ENCODE data around the gene TRIM13. TPM values are rescaled to one million over a fixed set of nuclear protein-coding genes. Genes with fewer than 3 reads are reported as not detected.

The TRIM13 gene
- total RNA-seq, 1 experiment from 2014 or later: 45.4 TPM

- no peak for TF ChIP-seq CTCF (conservative IDR thresholded peaks at IDR 0.05)
- H2AK5ac ChIP-seq (ENCODE audit: insufficient read length, low read length): no peak overlapping the region
- Mint-ChIP-seq H3K9me3 (peaks cover 0 to 16% of the 10 kb centered on the region in 2 experiments; a peak in 4 of 5 replicates), H3K4me1 (no peaks in the 10 kb centered on the region), H3K27ac (no peak overlapping the region), H3K27me3 (ENCODE audit: low read depth) (no peaks in the 10 kb centered on the region; the same call in 1 of the 2 replicates), H3K4me3 (no peak overlapping the region), H3K36me3 (ENCODE audit: insufficient read depth in 1 of 3, low read depth in 3 of 3) (no peaks in the 10 kb centered on the region; a peak in 1 of 7 replicates)
- H3K79me2 ChIP-seq (ENCODE audit: insufficient read depth, low read length): no peaks in the 10 kb centered on the region
- no peak overlapping the region for H3K4me2 ChIP-seq (ENCODE audit: insufficient read depth, insufficient read length, low read length)
- no peak overlapping the region for H3T11ph ChIP-seq (ENCODE audit: low read length)
- no peak for DNase-seq
- no peaks in the 10 kb centered on the region for H3K23me2 ChIP-seq (ENCODE audit: insufficient read length, low read depth, low read length, poor library complexity, severe bottlenecking)
- WGBS (ENCODE audit: extremely low coverage, insufficient read length, low lambda C conversion rate): no CpG with 5 or more reads among the region's 3 CpGs
- H3K79me1 ChIP-seq (ENCODE audit: insufficient read depth, low read depth, low read length, poor library complexity, severe bottlenecking): no peaks in the 10 kb centered on the region
- no peak overlapping the region for H3K4ac ChIP-seq (ENCODE audit: low read depth, low read length)
- no peak overlapping the region for H2BK20ac ChIP-seq (ENCODE audit: low read depth, low read length, poor library complexity, severe bottlenecking)
- no peak overlapping the region for H2BK5ac ChIP-seq (ENCODE audit: insufficient read length, low read length)
- no peak overlapping the region for H3K56ac ChIP-seq (ENCODE audit: insufficient read length, low read depth, low read length)
- no peak overlapping the region for H2AFZ ChIP-seq (ENCODE audit: low read length)
- H4K20me1 ChIP-seq (ENCODE audit: control insufficient read depth, insufficient read depth, insufficient read length): no peaks in the 10 kb centered on the region
- no peak overlapping the region for H3K27ac ChIP-seq (ENCODE audit: insufficient read length, low read depth, low read length)
- H2BK120ac ChIP-seq (ENCODE audit: low read depth, low read length, poor library complexity, severe bottlenecking): no peak overlapping the region
- no peak overlapping the region for H3K14ac ChIP-seq (ENCODE audit: insufficient read depth, low read length)
- no peak overlapping the region for H4K8ac ChIP-seq (replicated peaks; ENCODE audit: insufficient read length, low read depth, low read length)
- no peak overlapping the region for H3K23ac ChIP-seq (ENCODE audit: insufficient read length, low read depth, low read length)
- no peak overlapping the region for H3K18ac ChIP-seq (ENCODE audit: insufficient read length, low read depth, low read length)
- no peaks in the 10 kb centered on the region for H3K9me3 ChIP-seq (ENCODE audit: control insufficient read depth, low read depth, low read length)
- H2BK15ac ChIP-seq (ENCODE audit: low read depth, low read length): no peak overlapping the region
- no peak overlapping the region for H4K5ac ChIP-seq (ENCODE audit: insufficient read length, low read depth, low read length)
- H2BK12ac ChIP-seq (ENCODE audit: insufficient read length, low read depth, low read length): no peak overlapping the region
- H3K27me3 ChIP-seq (ENCODE audit: insufficient read depth, low read length): no peaks in the 10 kb centered on the region
- H3K4me1 ChIP-seq (ENCODE audit: insufficient read depth, low read length): no peaks in the 10 kb centered on the region
- no peak overlapping the region for H4K91ac ChIP-seq (ENCODE audit: insufficient read length, low read depth, low read length)
- no peak overlapping the region for H3K9ac ChIP-seq (ENCODE audit: extremely low read depth, insufficient read length, low read length)
These were observed 38.5 kb upstream of the TRIM13 start for GRCh38 chr13:49958321-49958720.
